GM21367 (cell line): Measurements from ENCODE around the gene HDGFL2.

Experiments used
- ATAC-seq: cut with Tn5 transposase; IDR thresholded peaks from one replicate; pipeline ENCODE4 v1.9.1; 2021; ENCODE audit not compliant: unreplicated experiment

The HDGFL2 gene

DNA sequence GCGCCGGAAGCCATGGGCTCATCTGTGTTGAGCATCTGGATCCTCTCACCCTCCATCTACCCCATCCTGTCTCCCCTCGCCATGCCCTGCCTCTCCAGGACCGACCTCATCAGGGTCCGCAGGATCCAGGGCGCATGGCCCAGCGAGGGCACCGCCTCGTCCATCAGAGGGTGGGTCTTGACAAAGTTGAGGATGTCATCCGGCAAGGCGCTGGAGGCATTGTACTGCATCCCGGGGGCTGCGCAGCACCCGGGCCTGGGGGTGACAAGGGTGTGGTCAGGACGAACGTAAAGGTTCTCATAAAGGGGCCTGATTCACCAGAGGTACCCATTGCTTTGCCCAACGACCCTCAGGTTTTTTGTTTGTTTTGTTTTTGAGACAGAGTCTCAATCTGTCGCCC is 77.9 kb downstream of the HDGFL2 start:
- no peak for ATAC-seq

DNA sequence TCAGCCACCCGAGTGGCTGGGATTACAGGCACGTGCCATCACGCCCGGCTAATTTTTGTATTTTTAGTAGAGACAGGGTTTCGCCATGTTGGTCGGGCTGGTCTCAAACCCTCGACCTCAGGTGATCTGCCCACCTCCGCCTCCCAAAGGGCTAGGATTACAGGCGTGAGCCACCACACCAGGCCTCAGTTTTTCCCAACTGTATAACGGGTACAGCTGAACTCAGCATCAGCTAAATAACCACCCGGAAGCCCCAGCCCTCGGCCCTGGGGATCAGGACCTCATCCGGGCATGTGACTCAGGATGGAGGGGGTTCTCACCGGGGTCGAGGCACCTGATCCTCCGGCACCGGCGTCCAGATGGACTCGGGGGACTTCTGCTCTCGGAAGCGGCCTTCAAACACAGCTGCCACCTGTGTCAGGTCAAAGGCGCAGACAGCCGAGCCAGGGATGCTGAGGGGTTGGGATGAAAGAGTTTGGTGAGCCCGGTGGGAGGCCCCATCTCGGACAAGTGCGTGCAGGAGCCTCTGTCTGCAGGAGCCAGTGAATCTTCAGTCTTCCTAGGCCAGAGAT is 78.5 kb downstream of the HDGFL2 start:
- no peak for ATAC-seq
